Measurements from ENCODE around the gene PYCARD. TPM values are rescaled to one million over a fixed set of nuclear protein-coding genes. Genes with fewer than 3 reads are reported as not detected.
A peak's percentile ranks its signal among the peaks of the same experiment; 100 is the strongest.
"Not testable (repeated sequence)": the region's sequence is repeated elsewhere in the genome, so short reads cannot be mapped to it uniquely, and the experiment has no call there.

PYCARD gene
- total RNA-seq, 4 donors from 2014 or later: 25.4 to 50.2 (median 37.8) TPM

- no peak for ATAC-seq (ENCODE audit: low FRiP score)
- TF ChIP-seq CTCF (IDR thresholded peaks at IDR 0.05): no peak
Measured at GRCh38 chr16:31213877-31214707, 11.5 kb upstream of the PYCARD start, which contains the start of gene TRIM72. TRIM72 (plus strand) TSS chr16:31214119; CDS start chr16:31214739, 620 bp downstream.

GRCh38 chr16:31213342-31213741 is 10.8 kb upstream of the PYCARD start:
- TF ChIP-seq CTCF (IDR thresholded peaks at IDR 0.05): no peak
- no peak for DNase-seq (ENCODE audit: low spot score)
- no peak for ATAC-seq (ENCODE audit: low FRiP score)

More at GRCh38 chr16:31213877-31214707, 11.5 kb upstream of the PYCARD start, which contains the start of gene TRIM72:
- DNase-seq (ENCODE audit: low spot score): no peak

- DNase-seq (ENCODE audit: low spot score) (no peak), ATAC-seq (ENCODE audit: low FRiP score) (no peak)
- no peak for TF ChIP-seq CTCF (IDR thresholded peaks at IDR 0.05)
Measured at GRCh38 chr16:31206776-31207175, 4.2 kb upstream of the PYCARD start.

- DNase-seq (ENCODE audit: low spot score) (no peak), ATAC-seq (ENCODE audit: low FRiP score) (no peak)
- no peak for TF ChIP-seq CTCF (IDR thresholded peaks at IDR 0.05)
Measured at GRCh38 chr16:31204871-31205666, 2.5 kb upstream of the PYCARD start.

- DNase-seq (ENCODE audit: low spot score): no peak
- no peak for TF ChIP-seq CTCF (IDR thresholded peaks at IDR 0.05)
- peak; percentile 37 for ATAC-seq (ENCODE audit: low FRiP score)
Measured at GRCh38 chr16:31201582-31202413, 762 bp downstream of the PYCARD start.

GRCh38 chr16:31200821-31201568 is 1.6 kb downstream of the PYCARD start:
- no peak for ATAC-seq (ENCODE audit: low FRiP score)
- no peak for DNase-seq (ENCODE audit: low spot score)
- TF ChIP-seq CTCF (IDR thresholded peaks at IDR 0.05): no peak

- DNase-seq (ENCODE audit: low spot score); ATAC-seq (ENCODE audit: low FRiP score): not testable (repeated sequence)
Measured at GRCh38 chr16:31200111-31200510, 2.4 kb downstream of the PYCARD start.
